Osteocyte (in vitro differentiated cells): ENCODE results near the gene CGNL1. TPM values are rescaled to one million over a fixed set of nuclear protein-coding genes. Genes with fewer than 3 reads are reported as not detected.

Source experiments
- DNase-seq: peaks from one replicate; pipeline ENCODE4 v3.0.0; 2021; ENCODE audit warnings: mixed read lengths; ENCODE audit not compliant: unreplicated experiment; ENCODE audit errors: extremely low spot score
- H3K27ac Mint-ChIP-seq: one replicate; pipeline ENCODE4 v1.8.0; 2021; ENCODE audit warnings: mild to moderate bottlenecking, mixed read lengths; ENCODE audit not compliant: unreplicated experiment
- H3K27me3 Mint-ChIP-seq: one replicate; pipeline ENCODE4 v1.8.0; 2021; ENCODE audit warnings: mixed read lengths; ENCODE audit not compliant: unreplicated experiment
- H3K36me3 Mint-ChIP-seq: one replicate; pipeline ENCODE4 v1.8.0; 2021; ENCODE audit warnings: mixed read lengths; ENCODE audit not compliant: unreplicated experiment
- H3K4me1 Mint-ChIP-seq: one replicate; pipeline ENCODE4 v1.8.0; 2021; ENCODE audit warnings: mixed read lengths; ENCODE audit not compliant: unreplicated experiment
- H3K4me3 Mint-ChIP-seq: one replicate; pipeline ENCODE4 v1.8.0; 2021; ENCODE audit warnings: mild to moderate bottlenecking, moderate library complexity, mixed read lengths; ENCODE audit not compliant: unreplicated experiment
- H3K9me3 Mint-ChIP-seq: one replicate; pipeline ENCODE4 v1.8.0; 2021; ENCODE audit warnings: mixed read lengths; ENCODE audit not compliant: unreplicated experiment
- CTCF ChIP-seq: fragments of 200-600 bp; sonication (generic); IDR thresholded peaks from 2 replicates; pipeline ENCODE4 v1.5.0; 2021; ENCODE audit warnings: antibody characterized with exemption, mild to moderate bottlenecking, moderate library complexity
- total RNA-seq: library from RNA; stranded (reverse); gene quantifications from 2 replicates; pipeline ENCODE4 v1.2.1, GENCODE V29; 2021

The CGNL1 gene
- total RNA-seq, 1 donor from 2014 or later: 6.2 TPM

GRCh38 chr15:57556040-57556439 lies 179.7 kb downstream of the CGNL1 start:
- Mint-ChIP-seq H3K27ac (no peak overlapping the region), H3K4me1 (peaks cover 46% of the 10 kb centered on the region), H3K9me3 (no peaks in the 10 kb centered on the region), H3K4me3 (no peak overlapping the region), H3K36me3 (no peaks in the 10 kb centered on the region), H3K27me3 (no peaks in the 10 kb centered on the region)
- TF ChIP-seq CTCF: no peak
- DNase-seq: no peak

GRCh38 chr15:57557267-57557666 lies 181.0 kb downstream of the CGNL1 start:
- DNase-seq: no peak
- no peak for TF ChIP-seq CTCF
- no peak overlapping the region for H3K4me3 Mint-ChIP-seq
- H3K4me1 Mint-ChIP-seq: peaks cover 40% of the 10 kb centered on the region
- H3K27ac Mint-ChIP-seq: no peak overlapping the region
- no peaks in the 10 kb centered on the region for H3K9me3 Mint-ChIP-seq
- H3K36me3 Mint-ChIP-seq: no peaks in the 10 kb centered on the region
- no peaks in the 10 kb centered on the region for H3K27me3 Mint-ChIP-seq

GRCh38 chr15:57557810-57558209 lies 181.5 kb downstream of the CGNL1 start:
- DNase-seq: no peak
- TF ChIP-seq CTCF: no peak
- H3K4me1 Mint-ChIP-seq: peaks cover 36% of the 10 kb centered on the region
- H3K4me3 Mint-ChIP-seq: no peak overlapping the region
- no peaks in the 10 kb centered on the region for H3K27me3 Mint-ChIP-seq
- no peak overlapping the region for H3K27ac Mint-ChIP-seq
- H3K36me3 Mint-ChIP-seq: no peaks in the 10 kb centered on the region
- no peaks in the 10 kb centered on the region for H3K9me3 Mint-ChIP-seq

GRCh38 chr15:57559875-57560274 lies 183.6 kb downstream of the CGNL1 start:
- no peaks in the 10 kb centered on the region for H3K9me3 Mint-ChIP-seq
- DNase-seq: no peak
- H3K36me3 Mint-ChIP-seq: no peaks in the 10 kb centered on the region
- H3K27me3 Mint-ChIP-seq: peaks cover 4% of the 10 kb centered on the region
- peaks cover 22% of the 10 kb centered on the region for H3K4me1 Mint-ChIP-seq
- H3K4me3 Mint-ChIP-seq: no peak overlapping the region
- TF ChIP-seq CTCF: peak; percentile 78
- H3K27ac Mint-ChIP-seq: no peak overlapping the region

- Mint-ChIP-seq H3K4me1 (peaks cover 9% of the 10 kb centered on the region), H3K36me3 (no peaks in the 10 kb centered on the region)
Measured at GRCh38 chr15:57561041-57561711, 184.9 kb downstream of the CGNL1 start.

More at GRCh38 chr15:57561041-57561711, 184.9 kb downstream of the CGNL1 start:
- peaks cover 11% of the 10 kb centered on the region for H3K27me3 Mint-ChIP-seq
- H3K4me3 Mint-ChIP-seq: no peak overlapping the region
- no peaks in the 10 kb centered on the region for H3K9me3 Mint-ChIP-seq
- peak; percentile 95 for TF ChIP-seq CTCF
- peak; percentile 88 for DNase-seq
- H3K27ac Mint-ChIP-seq: peak overlapping the region; percentile 73
